Vagina (tissue), 2 donors: ENCODE measurements around the gene VIPR1. TPM values are rescaled to one million over a fixed set of nuclear protein-coding genes. Genes with fewer than 3 reads are reported as not detected.

Experiments
- DNase-seq, 2 donors: peaks; one replicate each; pipeline ENCODE4 v3.0.0-alpha.2; 2017; ENCODE audit errors: extremely low spot score in 2 of 2
- H3K27ac ChIP-seq: fragments of 200-600 bp; sonication (generic); one replicate; pipeline ENCODE4 v1.5.1; 2019
- H3K27me3 ChIP-seq: fragments of 200-600 bp; sonication (generic); one replicate; pipeline ENCODE4 v1.5.1; 2019
- H3K36me3 ChIP-seq, 2 donors: fragments of 200-600 bp; sonication (generic); one replicate each; pipeline ENCODE4 v1.5.1; 2017 to 2019
- H3K4me1 ChIP-seq: fragments of 200-600 bp; sonication (generic); one replicate; pipeline ENCODE4 v1.5.1; 2019
- H3K4me3 ChIP-seq, 2 donors: fragments of 200-600 bp; sonication (generic); 1 replicate in 1 of 2; 2 replicates in 1 of 2; pipeline ENCODE4 v1.5.1; 2016 to 2019
- H3K9me3 ChIP-seq: fragments of 200-600 bp; sonication (generic); one replicate; pipeline ENCODE4 v1.5.1; 2019
- POLR2A ChIP-seq, 2 donors: fragments of 450-650 bp; IDR thresholded peaks; one replicate each; pipeline ENCODE4 v1.6.1; 2017; ENCODE audit warnings: antibody characterized with exemption in 2 of 2, mild to moderate bottlenecking in 2 of 2, moderate library complexity in 2 of 2
- POLR2AphosphoS5 ChIP-seq, 2 donors: sonication (generic); formaldehyde crosslinking; IDR thresholded peaks; one replicate each; pipeline ENCODE4 v1.9.0; 2017; ENCODE audit warnings: antibody characterized with exemption in 2 of 2, mild to moderate bottlenecking in 2 of 2, low read depth in 1 of 2; ENCODE audit not compliant: insufficient read depth in 1 of 2
- intact Hi-C: fragments of 100-400 bp; cut with DNase I; formaldehyde crosslinking; loops from one replicate; pipeline ENCODE4 v1.15.1; 2023
- total RNA-seq: library from RNA; depleted of rRNA; stranded (reverse); fragments of >200 nt; gene quantifications from one replicate; pipeline ENCODE4 v1.2.3, GENCODE V29; 2016
- TF ChIP-seq, protein P1 (sequence below), 3 experiments: fragments of 450-650 bp in 2 of 3; fragments of 200-600 bp in 1 of 3; sonication (generic) in 1 of 3; IDR thresholded peaks; one replicate each; pipeline ENCODE4 v1.5.1; 2017 to 2019; ENCODE audit warnings: antibody characterized with exemption in 3 of 3, mild to moderate bottlenecking in 2 of 3, moderate library complexity in 2 of 3

The VIPR1 gene
- total RNA-seq, 1 donor from 2014 or later = 9.3 TPM

DNA sequence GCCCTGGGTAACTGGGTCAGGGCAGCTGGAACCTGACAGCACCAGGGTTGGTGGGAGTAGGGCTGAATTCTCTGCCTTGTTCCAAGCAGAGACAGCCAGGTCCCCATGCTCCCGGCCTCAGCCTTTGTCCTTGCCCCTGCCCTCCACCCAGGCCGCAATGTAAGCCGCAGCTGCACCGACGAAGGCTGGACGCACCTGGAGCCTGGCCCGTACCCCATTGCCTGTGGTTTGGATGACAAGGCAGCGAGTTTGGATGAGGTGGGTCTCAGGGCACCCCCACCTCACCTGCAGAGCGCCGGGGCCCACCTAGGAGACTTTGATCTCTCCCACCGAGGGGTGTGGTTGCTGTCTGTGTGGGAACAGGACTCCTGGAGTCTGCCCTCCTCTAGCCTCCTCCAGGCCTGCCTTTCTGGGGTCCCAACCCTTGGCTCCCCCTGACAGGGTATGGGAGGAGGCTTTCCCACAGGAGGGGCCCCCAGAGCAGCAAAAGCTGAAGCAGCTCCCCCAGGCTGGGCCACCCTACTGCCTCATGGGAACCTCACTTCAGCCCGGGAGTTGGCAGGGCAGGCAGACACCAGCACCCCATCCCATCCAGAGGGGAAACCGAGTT, 23.4 kb downstream of the VIPR1 start:
- DNase-seq = no peak
- no peak overlapping the region for H3K4me3 ChIP-seq
- no peaks in the 10 kb centered on the region for H3K36me3 ChIP-seq
- TF ChIP-seq POLR2A (IDR thresholded peaks at IDR 0.05) (no peak), POLR2AphosphoS5 (IDR thresholded peaks at IDR 0.05; ENCODE audit: insufficient read depth in 1 of 2, low read depth in 1 of 2) (no peak)
- TF ChIP-seq, protein P1, sequence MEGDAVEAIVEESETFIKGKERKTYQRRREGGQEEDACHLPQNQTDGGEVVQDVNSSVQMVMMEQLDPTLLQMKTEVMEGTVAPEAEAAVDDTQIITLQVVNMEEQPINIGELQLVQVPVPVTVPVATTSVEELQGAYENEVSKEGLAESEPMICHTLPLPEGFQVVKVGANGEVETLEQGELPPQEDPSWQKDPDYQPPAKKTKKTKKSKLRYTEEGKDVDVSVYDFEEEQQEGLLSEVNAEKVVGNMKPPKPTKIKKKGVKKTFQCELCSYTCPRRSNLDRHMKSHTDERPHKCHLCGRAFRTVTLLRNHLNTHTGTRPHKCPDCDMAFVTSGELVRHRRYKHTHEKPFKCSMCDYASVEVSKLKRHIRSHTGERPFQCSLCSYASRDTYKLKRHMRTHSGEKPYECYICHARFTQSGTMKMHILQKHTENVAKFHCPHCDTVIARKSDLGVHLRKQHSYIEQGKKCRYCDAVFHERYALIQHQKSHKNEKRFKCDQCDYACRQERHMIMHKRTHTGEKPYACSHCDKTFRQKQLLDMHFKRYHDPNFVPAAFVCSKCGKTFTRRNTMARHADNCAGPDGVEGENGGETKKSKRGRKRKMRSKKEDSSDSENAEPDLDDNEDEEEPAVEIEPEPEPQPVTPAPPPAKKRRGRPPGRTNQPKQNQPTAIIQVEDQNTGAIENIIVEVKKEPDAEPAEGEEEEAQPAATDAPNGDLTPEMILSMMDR (IDR thresholded peaks at IDR 0.05) = no peak
- no peaks in the 10 kb centered on the region for H3K27me3 ChIP-seq
- H3K4me1 ChIP-seq = peaks cover under 1% of the 10 kb centered on the region
- intact Hi-C loops = no loop called here
- no peak overlapping the region for H3K27ac ChIP-seq
- H3K9me3 ChIP-seq = no peaks in the 10 kb centered on the region

DNA sequence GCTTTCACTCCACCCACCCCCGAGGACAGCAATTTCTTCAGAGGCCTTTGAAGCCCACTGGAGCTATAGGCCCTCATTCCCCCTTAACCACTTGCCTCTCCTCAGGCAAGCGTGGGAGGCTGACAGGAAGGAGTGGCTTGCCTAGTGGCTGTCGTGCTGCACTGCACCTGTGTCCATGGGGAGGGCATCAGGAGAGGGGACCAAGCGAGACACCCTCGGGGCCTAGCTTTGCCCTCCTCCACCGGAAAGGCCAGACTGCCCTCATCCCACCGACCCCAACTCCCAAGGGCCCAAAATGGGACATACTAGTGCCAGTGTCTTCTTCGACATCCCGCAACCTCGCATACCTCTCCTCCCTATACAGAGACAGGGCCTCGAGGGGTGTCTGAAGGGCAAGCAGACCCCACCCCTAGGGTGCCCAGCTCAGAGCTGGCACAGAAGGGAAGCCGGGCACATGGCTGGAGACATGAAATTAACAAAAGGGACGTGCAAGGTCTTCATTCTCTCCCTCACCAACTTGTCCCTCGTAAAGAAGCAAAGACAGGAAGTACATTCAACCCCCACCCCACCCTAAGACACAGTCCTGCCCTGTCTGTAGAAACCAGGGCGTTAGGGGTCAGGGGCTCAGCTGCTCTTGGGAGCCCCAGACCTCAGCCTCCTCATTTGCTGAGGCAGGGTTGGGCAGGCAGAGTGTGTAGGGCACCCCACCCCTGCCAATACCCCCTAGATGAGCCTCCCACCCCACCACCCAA, 24.3 kb downstream of the VIPR1 start:
- DNase-seq = no peak
- Histone ChIP-seq H3K27me3 (no peaks in the 10 kb centered on the region), H3K4me1 (no peaks in the 10 kb centered on the region), H3K9me3 (no peaks in the 10 kb centered on the region), H3K27ac (no peak overlapping the region), H3K36me3 (no peaks in the 10 kb centered on the region), H3K4me3 (no peak overlapping the region)
- intact Hi-C loops = no loop called here
- TF ChIP-seq POLR2A (IDR thresholded peaks at IDR 0.05) (no peak), POLR2AphosphoS5 (IDR thresholded peaks at IDR 0.05; ENCODE audit: insufficient read depth in 1 of 2, low read depth in 1 of 2) (no peak)
- TF ChIP-seq, protein P1 (IDR thresholded peaks at IDR 0.05) = no peak

DNA sequence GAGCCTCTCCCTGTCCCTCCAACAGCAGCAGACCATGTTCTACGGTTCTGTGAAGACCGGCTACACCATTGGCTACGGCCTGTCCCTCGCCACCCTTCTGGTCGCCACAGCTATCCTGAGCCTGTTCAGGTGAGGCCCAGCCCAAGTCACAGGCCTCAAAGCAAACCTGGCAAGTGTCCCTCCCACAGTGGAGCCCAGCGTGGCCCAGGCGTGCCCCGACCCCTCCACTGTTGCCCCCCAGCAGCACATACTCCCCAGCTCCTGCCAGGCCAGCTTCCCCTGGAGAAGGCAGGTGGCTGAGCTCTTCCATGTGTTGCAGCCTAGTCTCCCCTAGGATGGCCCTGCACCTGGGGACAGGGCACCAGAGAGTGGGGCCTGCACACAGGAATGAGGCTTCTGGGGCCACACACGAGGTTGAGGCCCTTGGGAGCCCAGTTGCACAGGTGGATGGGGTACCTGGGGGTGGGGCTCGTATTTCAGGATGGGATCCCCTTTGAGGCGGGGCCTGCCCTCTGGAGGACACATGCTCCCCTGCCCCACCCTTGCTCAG, 25.0 kb downstream of the VIPR1 start:
- H3K4me3 ChIP-seq = no peak overlapping the region
- DNase-seq = no peak
- no peaks in the 10 kb centered on the region for H3K27me3 ChIP-seq
- no peaks in the 10 kb centered on the region for H3K9me3 ChIP-seq
- no peak overlapping the region for H3K27ac ChIP-seq
- TF ChIP-seq POLR2A (IDR thresholded peaks at IDR 0.05) = no peak
- TF ChIP-seq, protein P1 (IDR thresholded peaks at IDR 0.05) = no peak
- TF ChIP-seq POLR2AphosphoS5 (IDR thresholded peaks at IDR 0.05; ENCODE audit: insufficient read depth in 1 of 2, low read depth in 1 of 2) = no peak
- no peaks in the 10 kb centered on the region for H3K4me1 ChIP-seq
- intact Hi-C loops = no loop called here
- H3K36me3 ChIP-seq = no peaks in the 10 kb centered on the region

DNA sequence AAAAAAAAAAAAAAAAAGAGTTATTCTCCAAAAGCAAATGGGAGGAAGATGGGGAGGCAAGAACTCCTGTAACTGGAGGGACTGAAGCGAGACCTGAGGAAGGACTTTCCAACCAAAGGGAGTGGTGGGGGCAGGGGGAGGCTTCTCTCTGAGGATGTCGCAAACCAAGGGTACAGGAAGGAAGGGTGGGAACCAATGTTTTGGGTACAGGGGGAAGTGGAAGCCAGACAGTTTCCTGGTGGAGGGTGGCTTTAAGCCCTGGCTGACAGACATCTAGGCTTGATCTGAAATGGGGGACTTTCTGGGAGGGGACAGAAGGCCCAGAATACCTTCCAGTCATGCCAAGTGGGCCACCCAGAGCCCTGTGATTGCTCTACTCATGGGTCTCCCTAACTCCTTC, 27.0 kb downstream of the VIPR1 start:
- intact Hi-C loops = no loop called here
- no peak for TF ChIP-seq POLR2AphosphoS5 (IDR thresholded peaks at IDR 0.05; ENCODE audit: insufficient read depth in 1 of 2, low read depth in 1 of 2)
- TF ChIP-seq POLR2A (IDR thresholded peaks at IDR 0.05) = no peak
- TF ChIP-seq, protein P1 (IDR thresholded peaks at IDR 0.05) = no peak
- no peak for DNase-seq
- H3K27me3 ChIP-seq = no peaks in the 10 kb centered on the region
- no peaks in the 10 kb centered on the region for H3K9me3 ChIP-seq
- H3K27ac ChIP-seq = no peak overlapping the region
- no peak overlapping the region for H3K4me3 ChIP-seq
- H3K4me1 ChIP-seq = no peaks in the 10 kb centered on the region
- H3K36me3 ChIP-seq = no peaks in the 10 kb centered on the region

DNA sequence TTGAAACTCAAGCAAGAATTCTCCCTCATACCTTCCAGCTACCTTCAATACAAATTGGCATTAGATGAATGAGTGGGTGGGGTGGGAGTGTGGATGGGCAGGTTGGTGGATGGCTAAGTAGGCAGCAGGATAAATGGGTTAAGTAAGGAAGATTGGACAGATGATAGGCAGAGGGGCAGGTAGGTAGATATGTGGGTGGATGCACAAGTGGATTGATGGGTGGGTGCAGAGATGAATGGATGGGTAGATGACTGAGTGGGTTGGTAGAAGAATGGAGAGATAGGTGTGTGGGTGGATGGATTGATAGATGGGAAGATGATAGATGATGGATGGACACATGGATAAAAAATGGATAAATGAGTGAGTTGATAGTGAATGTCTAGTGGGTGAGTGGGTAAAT, 27.6 kb downstream of the VIPR1 start:
- no peak for DNase-seq
- H3K27me3 ChIP-seq = no peaks in the 10 kb centered on the region
- H3K36me3 ChIP-seq = no peaks in the 10 kb centered on the region
- intact Hi-C loops = no loop called here
- TF ChIP-seq, protein P1 (IDR thresholded peaks at IDR 0.05) = no peak
- no peak for TF ChIP-seq POLR2AphosphoS5 (IDR thresholded peaks at IDR 0.05; ENCODE audit: insufficient read depth in 1 of 2, low read depth in 1 of 2)
- TF ChIP-seq POLR2A (IDR thresholded peaks at IDR 0.05) = no peak
- H3K27ac ChIP-seq = no peak overlapping the region
- H3K4me1 ChIP-seq = no peaks in the 10 kb centered on the region
- no peak overlapping the region for H3K4me3 ChIP-seq
- H3K9me3 ChIP-seq = no peaks in the 10 kb centered on the region
